Measurements from ENCODE around the gene AMOTL2. TPM values are rescaled to one million over a fixed set of nuclear protein-coding genes. Genes with fewer than 3 reads are reported as not detected.
A peak's percentile ranks its signal among the peaks of the same experiment; 100 is the strongest.

The AMOTL2 gene
- total RNA-seq, 1 experiment from 2014 or later: 146 TPM

DNA sequence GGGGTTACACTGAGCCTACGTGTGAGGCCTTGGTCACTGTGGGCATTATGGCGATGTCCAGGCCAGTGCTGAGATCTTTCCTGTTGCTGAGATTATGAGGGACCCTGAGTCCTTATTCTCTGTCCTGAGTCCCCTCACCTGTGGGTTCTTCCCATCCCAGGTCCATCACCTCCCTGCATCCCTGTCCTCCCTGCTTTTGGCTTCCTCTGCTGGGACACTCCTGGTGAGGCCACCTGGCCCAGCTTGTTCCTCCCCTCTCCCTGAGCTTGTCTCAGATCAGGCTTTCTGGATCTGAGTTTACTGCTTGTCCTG lies 36.1 kb downstream of the AMOTL2 start:
- TF ChIP-seq POLR2AphosphoS5 (IDR thresholded peaks at IDR 0.05; ENCODE audit: low read depth, low read length): no peak
- TF ChIP-seq TCF7L2 (IDR thresholded peaks at IDR 0.05; ENCODE audit: low read depth, low read length): no peak
- TF ChIP-seq, protein P1, sequence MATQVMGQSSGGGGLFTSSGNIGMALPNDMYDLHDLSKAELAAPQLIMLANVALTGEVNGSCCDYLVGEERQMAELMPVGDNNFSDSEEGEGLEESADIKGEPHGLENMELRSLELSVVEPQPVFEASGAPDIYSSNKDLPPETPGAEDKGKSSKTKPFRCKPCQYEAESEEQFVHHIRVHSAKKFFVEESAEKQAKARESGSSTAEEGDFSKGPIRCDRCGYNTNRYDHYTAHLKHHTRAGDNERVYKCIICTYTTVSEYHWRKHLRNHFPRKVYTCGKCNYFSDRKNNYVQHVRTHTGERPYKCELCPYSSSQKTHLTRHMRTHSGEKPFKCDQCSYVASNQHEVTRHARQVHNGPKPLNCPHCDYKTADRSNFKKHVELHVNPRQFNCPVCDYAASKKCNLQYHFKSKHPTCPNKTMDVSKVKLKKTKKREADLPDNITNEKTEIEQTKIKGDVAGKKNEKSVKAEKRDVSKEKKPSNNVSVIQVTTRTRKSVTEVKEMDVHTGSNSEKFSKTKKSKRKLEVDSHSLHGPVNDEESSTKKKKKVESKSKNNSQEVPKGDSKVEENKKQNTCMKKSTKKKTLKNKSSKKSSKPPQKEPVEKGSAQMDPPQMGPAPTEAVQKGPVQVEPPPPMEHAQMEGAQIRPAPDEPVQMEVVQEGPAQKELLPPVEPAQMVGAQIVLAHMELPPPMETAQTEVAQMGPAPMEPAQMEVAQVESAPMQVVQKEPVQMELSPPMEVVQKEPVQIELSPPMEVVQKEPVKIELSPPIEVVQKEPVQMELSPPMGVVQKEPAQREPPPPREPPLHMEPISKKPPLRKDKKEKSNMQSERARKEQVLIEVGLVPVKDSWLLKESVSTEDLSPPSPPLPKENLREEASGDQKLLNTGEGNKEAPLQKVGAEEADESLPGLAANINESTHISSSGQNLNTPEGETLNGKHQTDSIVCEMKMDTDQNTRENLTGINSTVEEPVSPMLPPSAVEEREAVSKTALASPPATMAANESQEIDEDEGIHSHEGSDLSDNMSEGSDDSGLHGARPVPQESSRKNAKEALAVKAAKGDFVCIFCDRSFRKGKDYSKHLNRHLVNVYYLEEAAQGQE (IDR thresholded peaks at IDR 0.05; ENCODE audit: insufficient read depth in 1 of 2, low read depth in 2 of 2, low read length in 1 of 2): no peak
- TF ChIP-seq, protein P2, sequence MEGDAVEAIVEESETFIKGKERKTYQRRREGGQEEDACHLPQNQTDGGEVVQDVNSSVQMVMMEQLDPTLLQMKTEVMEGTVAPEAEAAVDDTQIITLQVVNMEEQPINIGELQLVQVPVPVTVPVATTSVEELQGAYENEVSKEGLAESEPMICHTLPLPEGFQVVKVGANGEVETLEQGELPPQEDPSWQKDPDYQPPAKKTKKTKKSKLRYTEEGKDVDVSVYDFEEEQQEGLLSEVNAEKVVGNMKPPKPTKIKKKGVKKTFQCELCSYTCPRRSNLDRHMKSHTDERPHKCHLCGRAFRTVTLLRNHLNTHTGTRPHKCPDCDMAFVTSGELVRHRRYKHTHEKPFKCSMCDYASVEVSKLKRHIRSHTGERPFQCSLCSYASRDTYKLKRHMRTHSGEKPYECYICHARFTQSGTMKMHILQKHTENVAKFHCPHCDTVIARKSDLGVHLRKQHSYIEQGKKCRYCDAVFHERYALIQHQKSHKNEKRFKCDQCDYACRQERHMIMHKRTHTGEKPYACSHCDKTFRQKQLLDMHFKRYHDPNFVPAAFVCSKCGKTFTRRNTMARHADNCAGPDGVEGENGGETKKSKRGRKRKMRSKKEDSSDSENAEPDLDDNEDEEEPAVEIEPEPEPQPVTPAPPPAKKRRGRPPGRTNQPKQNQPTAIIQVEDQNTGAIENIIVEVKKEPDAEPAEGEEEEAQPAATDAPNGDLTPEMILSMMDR (IDR thresholded peaks at IDR 0.05): no peak
- TF ChIP-seq SIN3A (IDR thresholded peaks at IDR 0.05; ENCODE audit: borderline replicate concordance, insufficient read depth, low read depth, low read length): no peak
- in situ Hi-C loops (cut with HindIII; ENCODE audit: low pct_unique_long_range_greater_than_20kb, low sequenced_read_pairs) (no loop called here), intact Hi-C loops (cut with micrococcal nuclease; ENCODE audit: unreplicated experiment) (no loop called here)
- H3K36me3 ChIP-seq (ENCODE audit: control insufficient read depth, insufficient read depth, low read length): no peaks in the 10 kb centered on the region
- ChIA-PET POLR2A (no interaction called here), CTCF (no interaction called here)
- H3K4me1 ChIP-seq (ENCODE audit: control insufficient read depth, insufficient read depth, low read length): peaks cover 22% of the 10 kb centered on the region
- no peaks in the 10 kb centered on the region for H3K9me3 ChIP-seq (ENCODE audit: control insufficient read depth, insufficient read depth, low read depth, low read length)
- H3K27ac ChIP-seq (ENCODE audit: low read length): peak overlapping the region; percentile 59
- no peak overlapping the region for H3K4me3 ChIP-seq (ENCODE audit: low read depth in 2 of 2, low read length in 2 of 2)
- ATAC-seq (no peak), DNase-seq (ENCODE audit: low read depth, low spot score) (no peak)
- no TSS peak for BruUV-seq (replicated peaks)
- H3K27me3 ChIP-seq (ENCODE audit: control insufficient read depth, insufficient read depth, low read length): no peaks in the 10 kb centered on the region

DNA sequence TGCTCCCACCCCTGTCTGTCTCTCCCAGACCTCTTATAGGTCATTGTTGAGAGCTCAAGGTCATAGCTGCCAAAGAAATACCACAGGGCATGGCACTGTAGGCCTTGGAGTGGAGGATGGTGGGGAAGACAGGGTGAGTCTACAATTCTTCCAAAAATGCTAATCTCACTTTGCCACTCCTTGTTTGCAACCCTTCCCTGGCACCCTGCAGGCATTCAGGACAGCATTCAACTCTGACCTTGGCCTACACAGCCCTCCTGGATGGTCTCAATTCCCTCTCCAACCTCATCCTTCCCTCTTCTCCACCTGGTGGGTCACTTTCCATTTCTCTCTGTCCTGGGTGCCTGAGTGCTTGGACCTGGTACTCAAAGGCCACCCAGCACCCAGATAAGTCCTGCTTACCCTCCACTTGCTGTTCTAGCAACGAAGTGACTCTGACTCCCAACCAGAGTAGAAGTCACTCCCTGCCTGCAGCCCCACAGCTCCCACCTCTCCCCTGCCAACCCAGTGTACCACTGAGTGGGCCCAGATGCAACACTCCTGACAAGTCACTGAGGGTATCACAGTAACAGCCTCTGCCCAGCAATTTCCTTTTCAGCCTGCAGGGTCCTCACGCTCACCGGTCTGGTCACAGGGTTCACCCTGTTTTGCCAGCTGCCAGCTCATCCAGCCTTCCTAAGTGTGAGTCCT lies 36.6 kb downstream of the AMOTL2 start:
- Histone ChIP-seq H3K9me3 (ENCODE audit: control insufficient read depth, insufficient read depth, low read depth, low read length) (no peaks in the 10 kb centered on the region), H3K27ac (ENCODE audit: low read length) (peak overlapping the region; percentile 59; the same call in 1 of the 2 replicates), H3K27me3 (ENCODE audit: control insufficient read depth, insufficient read depth, low read length) (no peaks in the 10 kb centered on the region), H3K4me3 (ENCODE audit: low read depth in 2 of 2, low read length in 2 of 2) (no peak overlapping the region), H3K36me3 (ENCODE audit: control insufficient read depth, insufficient read depth, low read length) (no peaks in the 10 kb centered on the region), H3K4me1 (ENCODE audit: control insufficient read depth, insufficient read depth, low read length) (peaks cover 27% of the 10 kb centered on the region)
- BruUV-seq (replicated peaks): no TSS peak
- POLR2A ChIA-PET: no interaction called here
- in situ Hi-C loops (cut with HindIII; ENCODE audit: low pct_unique_long_range_greater_than_20kb, low sequenced_read_pairs): no loop called here
- DNase-seq (ENCODE audit: low read depth, low spot score): no peak
- CTCF ChIA-PET: no interaction called here
- intact Hi-C loops (cut with micrococcal nuclease; ENCODE audit: unreplicated experiment): no loop called here
- 0 out of 2 replicates have a peak, but pooled peaks have one; percentile 1 for ATAC-seq
- TF ChIP-seq SIN3A (IDR thresholded peaks at IDR 0.05; ENCODE audit: borderline replicate concordance, insufficient read depth, low read depth, low read length) (no peak), TCF7L2 (IDR thresholded peaks at IDR 0.05; ENCODE audit: low read depth, low read length) (no peak), POLR2AphosphoS5 (IDR thresholded peaks at IDR 0.05; ENCODE audit: low read depth, low read length) (no peak)
- TF ChIP-seq, protein P2 (IDR thresholded peaks at IDR 0.05): no peak
- TF ChIP-seq, protein P1 (IDR thresholded peaks at IDR 0.05; ENCODE audit: insufficient read depth in 1 of 2, low read depth in 2 of 2, low read length in 1 of 2): no peak

All from Panc1 (cell line).